ELF-1 (cell line): ENCODE data around the gene IKZF3.
A peak's percentile ranks its signal among the peaks of the same experiment; 100 is the strongest.
"Not testable (repeated sequence)": the region's sequence is repeated elsewhere in the genome, so short reads cannot be mapped to it uniquely, and the experiment has no call there.

Experiments used
- DNase-seq: peaks from one replicate; pipeline ENCODE4 v3.0.0-alpha.2; 2016; ENCODE audit warnings: low read depth, low spot score

IKZF3 gene

DNA sequence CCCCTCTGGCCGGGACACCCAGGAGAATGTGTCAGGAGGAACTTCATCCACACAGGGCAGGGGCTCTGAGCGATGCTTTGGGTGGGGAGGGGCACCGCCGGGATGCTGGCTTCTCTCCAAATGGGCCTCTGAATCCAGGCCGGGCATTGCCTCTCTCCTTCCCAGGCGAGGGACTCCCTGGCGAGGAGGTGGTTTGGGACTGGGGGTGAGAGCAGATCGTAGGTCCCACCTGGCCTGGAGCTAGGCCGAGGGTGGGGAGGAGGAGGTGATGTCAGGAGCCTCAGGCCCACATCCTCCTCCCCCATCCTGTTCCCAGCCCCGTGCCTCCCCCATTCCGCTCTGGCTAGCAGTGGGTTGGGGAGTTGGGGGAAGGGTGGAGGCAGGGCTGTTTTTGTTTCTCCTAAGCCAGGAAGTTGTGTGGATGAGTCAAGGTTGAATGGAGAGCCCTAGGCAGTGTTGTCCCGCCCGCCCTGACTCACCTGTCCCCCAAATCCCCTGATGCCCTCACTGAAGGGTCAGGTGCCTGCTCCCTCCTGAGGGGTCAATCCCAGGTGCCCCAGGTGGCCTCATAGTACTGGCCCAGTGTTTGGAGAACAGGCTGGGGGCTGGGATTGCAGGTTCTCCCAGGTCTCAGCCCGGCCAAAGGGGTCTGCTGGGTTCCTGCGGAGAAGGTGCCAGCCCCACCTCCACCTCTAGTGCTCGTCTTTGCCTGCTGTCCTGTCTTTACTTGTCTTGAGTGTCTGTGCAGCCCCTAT lies 123.6 kb downstream of the IKZF3 start:
- DNase-seq: peak; percentile 83

DNA sequence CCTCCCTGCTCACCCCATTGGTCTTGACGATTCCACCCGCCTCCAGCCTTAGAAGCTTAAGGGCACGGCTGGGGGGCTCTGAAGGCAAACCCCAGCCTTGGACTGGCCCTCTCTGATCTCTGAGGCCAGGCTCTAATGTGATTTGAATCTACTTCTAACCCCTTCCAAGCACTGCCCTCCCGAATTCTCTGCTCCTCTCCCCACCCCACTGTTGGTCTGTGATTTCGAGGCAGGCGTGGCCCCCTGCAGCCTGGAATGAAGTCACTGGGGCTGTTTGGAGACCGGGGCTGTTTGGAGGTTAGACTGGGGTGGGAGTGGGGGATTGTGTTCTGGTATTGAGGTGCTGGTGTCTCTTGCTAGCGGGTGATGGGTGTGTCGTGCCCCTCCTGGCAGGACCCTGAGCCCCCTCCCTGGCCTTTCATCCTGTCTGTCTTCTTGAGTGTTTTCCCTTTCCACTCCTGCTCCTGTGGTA lies 124.2 kb downstream of the IKZF3 start:
- DNase-seq: peak; percentile 62

GRCh38 chr17:39738983-39739884 lies 124.9 kb downstream of the IKZF3 start:
- DNase-seq: peak; percentile 85

- DNase-seq: peak; percentile 70
Observed at GRCh38 chr17:39738568-39738901, 125.6 kb downstream of the IKZF3 start.

DNA sequence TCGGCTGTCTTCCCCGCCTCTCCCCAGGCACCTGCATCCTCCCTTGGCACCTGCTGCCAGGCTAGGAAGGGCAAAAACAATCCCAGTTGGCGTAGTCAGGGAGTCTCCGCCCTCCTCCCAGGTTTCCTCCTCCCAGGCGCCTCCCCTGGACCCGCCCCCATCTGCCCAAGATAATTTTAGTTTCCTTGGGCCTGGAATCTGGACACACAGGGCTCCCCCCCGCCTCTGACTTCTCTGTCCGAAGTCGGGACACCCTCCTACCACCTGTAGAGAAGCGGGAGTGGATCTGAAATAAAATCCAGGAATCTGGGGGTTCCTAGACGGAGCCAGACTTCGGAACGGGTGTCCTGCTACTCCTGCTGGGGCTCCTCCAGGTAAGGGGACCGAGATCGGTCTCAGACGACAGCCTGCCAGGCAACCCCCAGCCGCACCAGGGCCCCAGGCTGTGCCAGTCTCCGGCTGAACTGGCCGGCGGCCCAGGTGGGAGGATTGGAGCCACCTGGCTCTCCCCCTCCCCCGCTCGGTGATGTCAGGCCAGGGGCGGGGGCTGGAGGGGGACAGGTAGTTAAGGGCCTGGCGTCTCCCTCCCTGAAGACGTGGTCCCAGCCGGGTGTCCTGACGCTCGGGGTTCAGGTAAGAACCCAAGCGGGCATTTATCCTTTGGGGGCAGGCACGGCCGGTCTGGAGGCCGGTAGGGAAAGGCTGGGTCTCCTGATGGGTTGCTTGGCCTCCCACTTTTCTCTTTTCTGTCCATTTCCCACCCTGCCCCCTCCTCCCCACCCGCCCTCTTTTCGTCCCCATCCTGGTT lies 126.1 kb downstream of the IKZF3 start, which contains the start of gene GRB7:
TSS of gene GRB7 (plus strand) at position 179 of the 808 bp plus-strand sequence. CDS start 4,364 bp downstream, outside the sequence.
- DNase-seq: peak; percentile 78

DNA sequence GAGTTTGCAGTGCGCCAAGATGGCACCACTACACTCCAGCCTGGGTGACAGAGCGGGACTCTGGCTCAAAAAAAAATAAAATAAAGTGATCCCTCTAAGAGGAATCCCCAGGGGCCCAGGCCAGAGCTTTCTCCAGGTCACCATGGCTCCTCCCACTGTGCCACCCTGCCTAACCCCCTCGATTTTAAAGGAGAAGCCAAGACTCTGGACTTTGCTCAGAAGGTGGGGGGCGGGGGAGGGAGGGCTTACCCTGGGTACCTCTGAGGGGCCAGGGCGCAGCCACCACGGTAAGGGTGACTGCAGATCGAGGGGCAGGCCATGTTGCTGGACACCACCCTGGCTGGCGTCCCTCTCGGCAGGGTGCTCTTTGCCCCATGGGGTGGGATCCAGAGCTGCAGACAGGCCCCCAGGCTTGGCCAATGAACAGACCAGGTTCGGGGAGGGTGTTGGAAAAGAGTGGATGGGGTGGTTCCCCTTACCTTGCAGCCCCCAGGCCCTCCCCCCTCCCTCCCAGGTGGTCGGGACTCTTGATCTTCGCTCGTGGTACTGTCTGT lies 126.8 kb downstream of the IKZF3 start:
- no peak for DNase-seq

- DNase-seq: no peak
Observed at GRCh38 chr17:39736319-39737165, 127.6 kb downstream of the IKZF3 start.

DNA sequence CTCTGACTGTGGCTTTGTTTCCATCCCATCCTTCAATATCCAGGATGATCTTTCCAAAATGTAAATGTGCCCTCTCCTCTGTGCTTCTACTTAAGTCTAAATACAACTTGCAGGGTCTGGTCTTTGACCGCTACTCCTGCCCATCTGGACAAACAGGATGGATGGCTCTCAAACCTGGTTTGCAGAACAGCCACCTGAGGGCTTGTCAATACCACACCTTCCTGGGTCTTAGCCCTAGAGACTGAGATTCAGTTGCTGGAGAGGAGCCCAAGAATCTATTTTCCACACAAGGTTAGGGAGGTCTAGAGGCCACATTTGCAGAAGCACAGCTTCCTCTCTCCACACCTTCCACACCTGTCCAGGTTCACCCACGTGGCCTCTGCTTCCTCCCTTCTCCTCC lies 128.2 kb downstream of the IKZF3 start:
- DNase-seq: peak; percentile 62

- no peak for DNase-seq
Observed at GRCh38 chr17:39732586-39732985, 131.5 kb downstream of the IKZF3 start.

GRCh38 chr17:39730095-39730921 lies 133.8 kb downstream of the IKZF3 start, which contains the start of gene MIEN1:
TSS of gene MIEN1 (minus strand) at chr17:39730532. CDS start at chr17:39730495, 37 bp downstream.
- peak; percentile 94 for DNase-seq

DNA sequence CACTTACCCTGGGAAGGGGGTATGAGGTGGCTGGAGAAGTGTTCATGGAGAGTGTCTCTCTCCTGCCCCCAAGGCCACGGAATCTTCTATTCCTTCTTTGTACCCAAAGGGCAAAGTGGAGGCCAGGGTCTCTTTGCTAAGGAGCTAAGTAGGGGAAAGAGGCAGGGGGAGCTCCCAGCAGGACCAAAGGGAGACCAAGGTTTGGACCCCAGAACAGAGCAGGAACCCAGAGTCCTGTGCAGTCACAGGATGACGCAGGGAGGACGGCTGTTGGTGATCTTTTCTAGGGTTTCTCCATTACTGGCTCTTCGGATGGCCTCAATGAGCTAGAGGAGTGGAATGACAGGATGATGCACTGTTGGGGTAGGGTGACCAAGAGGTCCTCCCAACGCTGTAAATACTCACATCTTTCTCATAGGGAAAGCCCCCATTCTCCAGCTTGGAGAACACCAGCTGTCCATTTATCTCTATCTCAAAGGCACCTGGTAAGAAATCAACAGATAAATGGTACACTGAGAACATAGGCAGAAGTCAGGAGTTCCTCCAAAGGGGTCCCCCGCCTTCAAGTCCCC lies 134.7 kb downstream of the IKZF3 start:
- DNase-seq: no peak

- no peak for DNase-seq
Observed at GRCh38 chr17:39727556-39727955, 136.6 kb downstream of the IKZF3 start.

DNA sequence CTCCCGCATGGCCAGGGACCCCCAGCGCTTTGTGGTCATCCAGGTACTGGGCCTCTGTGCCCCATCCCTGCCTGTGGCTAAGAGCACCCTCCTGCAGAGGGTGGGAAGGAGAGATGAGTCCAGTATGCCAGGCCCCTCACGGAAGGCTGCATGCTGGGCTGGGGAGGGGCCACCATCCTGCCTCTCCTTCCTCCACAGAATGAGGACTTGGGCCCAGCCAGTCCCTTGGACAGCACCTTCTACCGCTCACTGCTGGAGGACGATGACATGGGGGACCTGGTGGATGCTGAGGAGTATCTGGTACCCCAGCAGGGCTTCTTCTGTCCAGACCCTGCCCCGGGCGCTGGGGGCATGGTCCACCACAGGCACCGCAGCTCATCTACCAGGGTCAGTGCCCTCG lies 137.5 kb downstream of the IKZF3 start:
- DNase-seq: no peak

- not testable (repeated sequence) for DNase-seq
Observed at GRCh38 chr17:39725923-39726322, 138.2 kb downstream of the IKZF3 start.

DNA sequence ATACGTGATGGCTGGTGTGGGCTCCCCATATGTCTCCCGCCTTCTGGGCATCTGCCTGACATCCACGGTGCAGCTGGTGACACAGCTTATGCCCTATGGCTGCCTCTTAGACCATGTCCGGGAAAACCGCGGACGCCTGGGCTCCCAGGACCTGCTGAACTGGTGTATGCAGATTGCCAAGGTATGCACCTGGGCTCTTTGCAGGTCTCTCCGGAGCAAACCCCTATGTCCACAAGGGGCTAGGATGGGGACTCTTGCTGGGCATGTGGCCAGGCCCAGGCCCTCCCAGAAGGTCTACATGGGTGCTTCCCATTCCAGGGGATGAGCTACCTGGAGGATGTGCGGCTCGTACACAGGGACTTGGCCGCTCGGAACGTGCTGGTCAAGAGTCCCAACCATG lies 139.4 kb downstream of the IKZF3 start:
- no peak for DNase-seq

DNA sequence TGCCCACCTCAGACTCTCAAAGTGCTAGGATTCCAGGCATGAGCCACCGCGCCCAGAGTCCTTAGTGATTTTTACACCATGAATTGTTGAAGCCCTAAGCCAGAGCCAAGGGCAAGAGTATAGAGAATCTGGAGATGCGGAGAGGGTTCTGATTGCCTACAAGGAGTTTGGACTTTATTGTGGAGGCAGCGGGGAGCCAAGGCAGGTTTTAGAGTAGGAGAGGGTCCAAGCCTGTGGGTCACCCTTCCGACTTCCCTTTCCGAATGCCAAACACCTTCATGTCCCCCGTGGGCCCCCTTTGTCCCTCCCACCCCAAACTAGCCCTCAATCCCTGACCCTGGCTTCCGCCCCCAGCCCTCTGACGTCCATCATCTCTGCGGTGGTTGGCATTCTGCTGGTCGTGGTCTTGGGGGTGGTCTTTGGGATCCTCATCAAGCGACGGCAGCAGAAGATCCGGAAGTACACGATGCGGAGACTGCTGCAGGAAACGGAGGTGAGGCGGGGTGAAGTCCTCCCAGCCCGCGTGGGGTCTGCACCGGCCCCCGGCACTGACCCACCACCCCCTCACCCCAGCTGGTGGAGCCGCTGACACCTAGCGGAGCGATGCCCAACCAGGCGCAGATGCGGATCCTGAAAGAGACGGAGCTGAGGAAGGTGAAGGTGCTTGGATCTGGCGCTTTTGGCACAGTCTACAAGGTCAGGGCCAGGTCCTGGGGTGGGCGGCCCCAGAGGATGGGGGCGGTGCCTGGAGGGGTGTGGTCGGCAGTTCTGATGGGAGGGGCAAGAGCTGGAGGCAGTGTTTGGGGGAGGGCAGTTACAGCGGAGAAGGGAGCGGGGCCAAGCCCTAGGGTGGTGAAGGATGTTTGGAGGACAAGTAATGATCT lies 140.9 kb downstream of the IKZF3 start:
- peak; percentile 75 for DNase-seq

GRCh38 chr17:39722104-39722503 lies 142.0 kb downstream of the IKZF3 start:
- no peak for DNase-seq
